ENCODE results near the gene SIRT7.

SIRT7 gene, protein sequence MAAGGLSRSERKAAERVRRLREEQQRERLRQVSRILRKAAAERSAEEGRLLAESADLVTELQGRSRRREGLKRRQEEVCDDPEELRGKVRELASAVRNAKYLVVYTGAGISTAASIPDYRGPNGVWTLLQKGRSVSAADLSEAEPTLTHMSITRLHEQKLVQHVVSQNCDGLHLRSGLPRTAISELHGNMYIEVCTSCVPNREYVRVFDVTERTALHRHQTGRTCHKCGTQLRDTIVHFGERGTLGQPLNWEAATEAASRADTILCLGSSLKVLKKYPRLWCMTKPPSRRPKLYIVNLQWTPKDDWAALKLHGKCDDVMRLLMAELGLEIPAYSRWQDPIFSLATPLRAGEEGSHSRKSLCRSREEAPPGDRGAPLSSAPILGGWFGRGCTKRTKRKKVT

DNA sequence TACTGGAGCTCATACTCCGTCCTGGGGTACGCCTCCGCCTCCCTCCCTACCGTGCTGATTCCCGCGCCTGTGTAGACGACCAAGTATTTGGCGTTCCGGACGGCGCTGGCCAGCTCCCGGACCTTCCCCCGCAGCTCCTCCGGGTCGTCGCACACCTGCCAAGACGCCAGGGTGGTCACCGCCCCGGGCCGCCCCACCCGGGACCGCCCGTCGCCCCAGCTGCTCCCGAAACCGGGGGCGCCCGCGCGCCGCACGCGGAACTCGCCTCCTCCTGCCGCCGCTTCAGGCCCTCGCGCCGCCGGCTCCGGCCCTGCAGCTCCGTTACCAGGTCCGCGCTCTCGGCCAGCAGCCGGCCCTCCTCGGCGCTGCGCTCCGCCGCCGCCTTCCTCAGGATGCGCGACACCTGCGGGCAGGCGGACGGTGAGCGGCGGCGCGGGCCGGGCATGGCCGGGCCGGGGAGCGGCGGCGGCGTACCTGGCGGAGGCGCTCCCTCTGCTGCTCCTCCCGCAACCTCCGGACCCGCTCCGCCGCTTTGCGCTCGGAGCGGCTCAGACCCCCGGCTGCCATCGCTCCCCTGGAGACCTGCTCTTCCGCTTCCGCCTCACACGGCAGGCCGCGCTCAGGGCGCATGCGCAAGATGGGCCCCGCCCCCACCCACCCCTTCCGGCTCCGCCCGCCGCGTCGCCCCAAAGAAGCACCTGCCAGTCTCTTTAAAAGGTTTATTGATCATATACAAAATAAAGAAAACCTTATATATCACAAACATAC, at the start of gene SIRT7:
Gene SIRT7 (minus strand): TSS at position 612 of the 768 bp plus-strand sequence. CDS start 45 bp downstream, at position 567.
- DNase-seq, result peak; percentile 92

DNA sequence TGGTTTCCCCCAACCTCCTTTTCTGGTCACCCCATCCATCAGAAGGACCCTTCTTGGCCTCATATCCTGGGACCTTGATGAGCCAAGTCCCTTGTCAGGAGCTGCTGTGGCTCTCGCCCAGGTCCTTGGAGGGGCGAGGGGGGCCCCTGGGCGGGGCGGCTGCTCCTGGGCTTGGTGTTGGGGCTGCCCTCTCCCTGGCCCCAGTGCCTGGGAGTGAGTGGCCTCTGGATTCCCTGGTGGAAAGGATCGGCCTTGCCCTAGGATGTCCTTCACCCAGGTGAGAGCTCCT, 49.2 kb upstream of the SIRT7 start:
- DNase-seq, result no peak

DNA sequence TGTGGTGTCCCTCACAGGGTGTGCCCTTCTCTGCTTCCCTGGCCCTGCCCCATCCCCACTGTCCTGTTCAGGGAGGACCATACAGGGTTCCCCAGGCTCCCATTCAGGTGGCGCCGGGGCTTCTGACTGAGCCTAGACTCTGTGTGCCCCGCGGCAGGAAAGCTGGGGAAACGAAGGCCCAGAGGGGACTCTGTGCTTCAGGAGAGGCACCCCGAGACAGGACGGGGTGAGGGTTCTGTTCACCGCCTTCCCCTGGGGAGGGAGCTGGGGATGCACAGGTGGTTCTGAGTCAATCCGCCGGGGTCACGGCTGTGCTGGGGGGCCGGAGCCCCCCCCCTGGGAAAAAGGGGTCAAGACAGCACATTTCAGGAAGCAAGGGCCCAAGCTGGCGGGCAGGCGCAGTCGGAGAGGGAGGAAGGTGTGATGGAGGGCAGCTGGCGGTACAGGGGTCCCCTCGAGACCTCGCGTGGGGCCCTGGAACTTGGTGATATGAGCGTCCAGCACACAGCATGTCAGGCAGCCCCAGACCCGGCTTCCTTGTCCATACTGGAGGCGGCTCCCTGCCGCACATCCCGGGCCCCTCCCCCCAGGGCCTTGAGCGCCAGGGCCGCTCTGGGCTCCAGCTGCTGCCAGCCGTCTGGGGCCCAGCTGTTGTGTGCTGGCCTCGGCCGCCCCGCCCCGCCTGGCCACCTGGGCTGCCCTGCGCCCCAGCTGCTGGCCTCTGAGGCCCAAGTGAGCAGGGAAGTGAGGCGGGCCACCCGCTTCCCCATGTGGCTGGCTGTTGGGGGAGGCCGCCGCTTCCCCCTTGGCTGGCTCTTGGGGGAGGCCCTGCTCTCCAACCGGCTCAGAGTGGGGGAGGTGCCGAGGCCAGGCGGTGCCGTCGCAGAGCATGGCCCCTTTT, 48.6 kb upstream of the SIRT7 start:
- peak; percentile 82 for DNase-seq

DNA sequence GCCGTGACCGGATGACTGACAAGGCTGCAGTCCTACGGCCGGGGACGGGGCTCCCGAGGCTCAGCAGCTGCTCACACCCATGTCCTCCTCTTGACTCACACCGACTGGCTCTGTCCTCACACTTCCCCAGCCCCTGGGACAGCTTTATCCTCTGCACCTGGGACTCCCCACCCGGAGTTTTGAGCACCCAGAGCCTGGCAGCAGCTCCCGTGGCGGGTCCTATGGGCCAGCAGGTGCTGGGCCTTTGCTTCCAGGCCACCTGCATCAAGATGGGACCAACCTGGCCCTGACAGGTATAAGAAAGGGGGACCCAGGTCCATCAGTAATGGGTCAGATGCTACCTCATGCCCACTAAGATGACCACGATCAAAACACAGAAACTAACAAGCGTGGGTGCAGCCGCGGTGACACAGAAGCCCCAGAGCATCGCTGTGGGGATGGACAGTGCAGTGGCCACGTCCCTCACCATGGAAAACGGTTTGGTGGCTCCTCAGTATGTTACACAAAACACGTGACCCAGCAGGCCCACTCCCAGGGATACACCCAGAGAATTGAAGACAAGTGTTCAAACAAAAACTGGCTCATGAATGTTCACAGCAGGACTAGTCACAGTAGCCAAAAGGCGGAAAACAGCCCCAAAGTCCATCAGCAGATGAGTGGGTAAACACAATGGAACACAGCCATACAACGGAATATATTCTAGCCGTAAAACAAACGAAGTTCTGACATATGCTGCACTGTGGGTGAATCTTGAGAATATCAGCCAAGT, 46.3 kb upstream of the SIRT7 start:
- DNase-seq, result no peak

DNA sequence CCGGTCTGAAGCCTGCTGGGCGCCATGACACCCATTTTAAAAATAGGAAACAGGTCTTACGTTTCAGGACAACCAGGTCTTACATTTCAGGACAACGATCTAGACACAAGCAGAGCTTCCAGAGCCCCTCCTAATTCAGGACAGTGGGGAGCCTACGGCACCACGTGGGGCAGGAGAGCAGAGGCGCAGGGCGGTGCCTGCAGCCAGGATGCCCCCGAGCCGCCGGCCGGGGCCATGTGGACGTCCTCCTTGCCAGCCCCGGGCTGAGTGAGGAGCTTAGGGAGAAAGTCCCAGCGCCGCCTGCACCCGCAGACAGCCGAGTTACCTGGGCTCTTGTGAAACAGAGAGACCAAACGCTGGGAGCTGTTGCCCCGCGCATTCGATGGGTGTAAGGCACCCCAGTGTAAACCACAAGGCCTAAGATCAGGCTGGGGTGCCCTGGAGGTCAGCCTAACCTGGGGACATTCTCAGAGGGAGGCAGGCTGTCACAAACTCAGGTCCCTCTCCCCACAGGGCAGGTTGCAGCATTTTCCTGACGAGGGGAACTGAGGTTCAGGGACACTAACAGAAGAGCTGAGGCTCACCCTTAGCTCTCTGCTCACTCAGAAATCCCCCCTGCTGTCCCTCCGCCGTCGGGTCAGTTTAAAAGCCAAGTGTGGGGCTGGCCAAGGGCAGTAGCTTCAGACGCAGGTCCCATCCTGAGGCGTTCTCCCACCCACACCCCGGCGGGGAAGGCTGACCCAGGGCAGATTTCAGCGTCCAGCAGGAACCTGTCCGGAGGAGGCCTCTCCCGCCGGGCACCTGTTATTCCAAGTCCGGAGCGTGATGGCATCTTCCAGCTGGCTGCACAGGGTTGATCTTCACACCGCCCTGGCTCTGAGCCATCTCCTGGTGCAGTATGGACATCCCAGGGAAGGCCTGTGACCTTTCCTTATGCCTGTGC, 44.8 kb upstream of the SIRT7 start:
- DNase-seq, result no peak

DNA sequence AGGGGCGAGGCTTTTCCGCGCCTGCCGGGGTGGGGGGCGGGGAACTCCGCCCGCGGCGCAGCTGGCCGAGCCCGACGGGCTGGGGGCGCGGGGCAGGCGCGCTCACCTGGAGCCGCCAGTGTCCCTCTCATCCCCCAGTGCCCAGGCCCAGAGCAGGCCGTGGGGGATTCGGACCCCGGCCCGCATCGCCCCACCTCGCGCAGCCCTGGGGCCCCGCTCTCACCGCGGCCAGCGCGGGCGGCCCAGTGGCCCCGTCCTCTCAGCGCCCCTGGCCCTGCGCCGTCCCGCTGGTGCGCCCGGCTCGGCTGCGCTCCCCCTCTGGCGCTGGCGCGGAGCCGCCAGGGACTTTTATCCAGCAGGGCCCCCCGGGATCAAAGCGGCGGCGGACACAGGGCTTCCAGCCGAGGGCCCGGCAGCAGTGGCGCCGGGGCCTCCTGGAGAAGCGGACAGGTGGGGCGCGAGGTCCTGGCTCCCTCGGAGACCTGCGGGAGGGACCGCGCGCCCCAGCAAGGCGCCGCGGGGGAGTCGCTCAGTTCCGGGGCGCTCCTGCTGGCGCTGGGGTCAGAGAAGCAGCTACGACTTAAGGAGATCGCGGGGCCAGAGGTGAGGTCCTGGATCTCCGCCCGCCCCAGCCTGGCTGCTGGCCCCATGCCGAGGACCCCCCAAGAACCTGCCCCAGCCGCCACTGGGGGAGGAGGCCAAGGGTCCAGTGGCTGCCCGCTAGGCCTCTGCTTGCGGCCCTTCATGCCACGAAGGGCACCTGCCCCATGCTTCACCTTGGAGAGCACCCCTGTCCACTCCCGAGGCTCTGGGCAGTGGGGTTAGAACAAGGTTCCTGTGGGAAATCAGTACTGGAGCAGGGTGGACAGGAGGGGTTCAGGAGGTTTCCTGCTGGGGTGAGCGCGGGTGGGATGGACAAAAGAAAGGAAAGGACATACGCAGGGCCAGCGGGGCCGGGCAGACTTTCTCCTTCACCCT, 43.8 kb upstream of the SIRT7 start:
- no peak for DNase-seq

DNA sequence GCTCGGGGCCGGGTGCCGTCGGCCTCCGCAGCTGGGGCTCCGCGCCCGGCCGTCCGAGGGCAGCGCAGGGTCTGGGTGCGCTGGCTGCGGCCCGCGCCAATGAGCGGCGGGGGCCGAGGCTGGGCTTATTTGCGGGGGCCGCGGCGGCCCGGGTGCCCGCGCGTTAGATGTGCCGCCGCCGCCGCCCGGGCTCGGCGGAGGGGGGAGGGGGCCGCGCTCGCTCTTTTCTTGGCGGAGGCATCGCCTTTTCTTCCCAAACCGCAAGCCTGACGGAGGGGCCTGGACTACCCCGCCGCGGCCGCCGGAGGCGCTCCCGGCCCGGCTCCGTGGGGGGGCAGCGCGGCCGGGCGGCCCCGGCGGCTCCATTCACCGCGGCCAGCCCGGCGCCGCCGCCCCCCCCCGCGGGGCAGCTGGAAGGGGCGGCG, 43.1 kb upstream of the SIRT7 start, which contains the start of gene NOTUM:
Gene NOTUM (minus strand): TSS at position 101 of the 425 bp plus-strand sequence. CDS start 278 bp downstream, outside the sequence.
- no peak for DNase-seq

DNA sequence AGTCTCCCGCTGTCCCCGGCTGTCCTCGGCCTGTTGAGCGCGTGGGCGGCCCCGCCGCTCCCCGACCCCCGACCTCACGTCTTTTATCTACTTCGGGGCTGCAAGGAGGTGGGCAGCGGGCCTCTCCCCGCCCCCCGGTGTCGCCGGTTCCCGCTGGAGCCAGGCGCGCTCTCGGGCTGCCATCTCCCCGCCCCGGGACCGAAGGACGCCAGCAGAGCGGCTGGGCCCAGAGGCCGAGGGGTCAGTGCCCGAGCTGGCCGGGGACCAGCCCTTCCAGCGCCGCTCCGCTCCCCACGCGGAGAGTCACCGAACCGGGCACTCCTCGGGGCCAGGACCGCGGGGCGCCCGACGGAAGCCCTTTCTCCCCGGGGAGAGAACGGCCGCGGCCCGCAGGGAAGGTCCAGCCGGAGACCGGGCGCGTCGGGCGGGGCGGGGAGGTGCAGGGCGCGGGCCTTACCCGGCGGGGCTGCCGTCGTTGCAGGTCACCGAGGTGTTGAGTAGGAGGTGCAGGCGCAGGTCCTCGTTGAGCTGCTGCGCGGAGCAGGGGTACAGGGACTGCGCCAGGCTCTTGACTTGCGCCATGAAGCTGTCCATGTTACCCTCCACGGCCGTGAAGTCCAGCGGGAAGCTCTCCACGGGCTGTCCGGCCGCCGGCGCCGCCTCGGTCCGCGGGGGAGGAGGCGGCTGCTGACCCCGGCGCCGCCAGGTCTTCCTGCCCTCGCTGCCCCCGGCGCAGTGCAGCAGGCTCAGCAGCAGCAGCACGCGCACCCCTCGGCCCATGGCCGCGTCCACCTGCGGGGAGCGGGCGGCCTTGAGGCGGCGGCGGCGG, 42.4 kb upstream of the SIRT7 start:
- DNase-seq, result no peak

DNA sequence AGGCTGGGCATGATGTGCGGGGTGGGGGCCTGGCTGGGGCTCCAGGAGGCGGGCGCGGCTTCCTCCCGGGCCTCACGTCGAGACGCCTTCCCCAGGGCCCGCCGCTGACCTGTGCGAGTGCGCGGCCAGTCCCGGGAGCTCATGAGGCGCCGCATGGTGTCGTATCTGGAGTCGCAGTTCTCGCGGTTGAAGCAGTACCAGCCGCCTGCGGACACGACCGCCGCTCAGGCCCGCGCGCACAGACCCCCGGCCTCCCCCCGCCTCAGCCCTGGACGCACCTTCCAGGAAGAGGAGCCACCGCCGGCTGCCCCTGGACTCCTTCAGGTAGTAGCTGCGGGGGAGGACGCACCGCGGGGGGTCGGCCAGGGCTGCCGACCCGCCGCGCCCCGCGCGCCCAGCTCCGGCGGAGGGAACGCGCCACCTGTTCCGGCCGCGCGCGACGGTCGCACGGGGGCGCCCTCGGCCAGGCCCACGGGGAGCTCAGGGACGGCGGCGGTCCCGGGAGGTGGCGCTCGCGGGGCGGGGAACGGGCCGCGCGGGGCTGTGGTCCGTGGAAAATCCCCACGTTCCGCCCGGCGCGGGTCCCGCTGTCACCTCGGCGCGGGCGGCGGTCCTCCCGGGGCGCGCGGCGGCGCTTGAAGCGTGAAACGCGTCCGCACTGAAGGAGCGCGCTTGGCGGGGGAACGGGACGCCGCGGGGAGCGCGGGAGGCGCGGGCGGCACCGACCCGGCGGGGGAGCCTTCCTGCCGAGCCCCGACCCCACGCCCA, 41.6 kb upstream of the SIRT7 start:
- peak; percentile 80 for DNase-seq

DNA sequence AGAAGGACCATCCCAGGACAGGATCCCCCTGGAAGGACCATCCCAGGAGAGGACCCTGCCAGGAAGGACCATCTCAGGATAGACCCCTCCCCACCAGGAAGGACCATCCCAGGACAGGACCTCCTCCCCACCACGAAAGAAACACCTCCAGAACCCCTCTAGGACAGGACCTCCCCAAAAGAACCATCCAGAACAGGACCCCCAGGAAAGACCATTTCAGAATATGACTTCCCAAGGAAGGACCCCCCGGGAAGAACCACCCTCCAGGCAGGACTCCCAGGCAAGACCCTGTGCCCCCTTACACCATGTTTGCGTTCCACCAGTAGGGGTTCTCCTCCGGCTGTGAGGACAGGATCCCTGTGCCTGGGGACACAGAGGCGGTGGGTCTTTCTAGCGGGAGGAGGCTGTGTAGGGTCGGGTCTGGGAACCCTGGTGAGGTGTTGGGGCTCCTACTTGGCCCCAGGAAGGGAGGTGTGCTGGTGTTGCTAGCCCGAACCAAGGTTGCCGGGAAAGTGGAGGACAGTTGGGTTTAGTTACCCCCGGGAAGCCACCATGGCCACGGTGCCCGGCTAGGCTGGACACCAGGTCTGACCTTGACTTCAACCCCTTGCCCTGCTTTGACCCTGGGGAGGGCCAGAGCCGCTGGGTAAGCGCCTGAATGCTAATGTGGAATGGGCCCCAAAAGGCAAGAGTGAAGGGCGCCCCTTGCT, 40.8 kb upstream of the SIRT7 start:
- DNase-seq, result no peak

DNA sequence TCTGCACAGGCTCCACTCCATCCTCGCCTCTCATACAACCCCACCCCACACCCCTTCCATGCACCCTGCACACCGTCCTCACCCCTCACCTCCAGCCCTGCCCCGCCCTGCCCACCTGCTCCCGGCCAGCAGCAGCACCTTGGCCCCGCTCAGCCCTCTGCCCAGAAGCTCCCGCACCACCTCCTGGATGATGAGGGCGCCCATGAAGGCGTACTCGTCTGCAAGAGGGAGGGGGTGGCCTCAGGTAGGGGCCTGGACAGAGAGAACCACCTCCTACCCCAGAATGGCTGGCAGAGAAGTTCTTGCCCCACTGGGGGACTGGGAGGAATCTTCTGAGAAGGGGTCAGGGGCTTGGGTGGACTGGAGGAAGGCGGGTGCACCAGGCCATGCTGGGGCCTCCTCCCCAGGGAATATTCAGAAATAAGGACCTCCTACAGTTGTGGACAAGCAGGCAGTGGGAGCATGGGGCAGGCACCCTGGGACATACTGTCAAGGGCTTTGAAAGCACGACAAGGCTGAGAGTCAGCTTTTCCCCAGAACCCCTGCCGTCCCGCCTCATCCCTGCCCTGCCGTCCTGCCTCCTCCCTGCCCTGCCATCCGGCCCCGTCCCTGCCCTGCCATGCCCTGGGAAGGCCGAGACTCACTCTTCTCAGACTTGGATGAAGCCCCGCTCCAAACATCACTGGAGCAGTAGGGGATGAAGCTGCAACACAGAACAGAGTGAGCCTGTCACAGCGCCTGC, 39.9 kb upstream of the SIRT7 start:
- DNase-seq, result no peak

DNA sequence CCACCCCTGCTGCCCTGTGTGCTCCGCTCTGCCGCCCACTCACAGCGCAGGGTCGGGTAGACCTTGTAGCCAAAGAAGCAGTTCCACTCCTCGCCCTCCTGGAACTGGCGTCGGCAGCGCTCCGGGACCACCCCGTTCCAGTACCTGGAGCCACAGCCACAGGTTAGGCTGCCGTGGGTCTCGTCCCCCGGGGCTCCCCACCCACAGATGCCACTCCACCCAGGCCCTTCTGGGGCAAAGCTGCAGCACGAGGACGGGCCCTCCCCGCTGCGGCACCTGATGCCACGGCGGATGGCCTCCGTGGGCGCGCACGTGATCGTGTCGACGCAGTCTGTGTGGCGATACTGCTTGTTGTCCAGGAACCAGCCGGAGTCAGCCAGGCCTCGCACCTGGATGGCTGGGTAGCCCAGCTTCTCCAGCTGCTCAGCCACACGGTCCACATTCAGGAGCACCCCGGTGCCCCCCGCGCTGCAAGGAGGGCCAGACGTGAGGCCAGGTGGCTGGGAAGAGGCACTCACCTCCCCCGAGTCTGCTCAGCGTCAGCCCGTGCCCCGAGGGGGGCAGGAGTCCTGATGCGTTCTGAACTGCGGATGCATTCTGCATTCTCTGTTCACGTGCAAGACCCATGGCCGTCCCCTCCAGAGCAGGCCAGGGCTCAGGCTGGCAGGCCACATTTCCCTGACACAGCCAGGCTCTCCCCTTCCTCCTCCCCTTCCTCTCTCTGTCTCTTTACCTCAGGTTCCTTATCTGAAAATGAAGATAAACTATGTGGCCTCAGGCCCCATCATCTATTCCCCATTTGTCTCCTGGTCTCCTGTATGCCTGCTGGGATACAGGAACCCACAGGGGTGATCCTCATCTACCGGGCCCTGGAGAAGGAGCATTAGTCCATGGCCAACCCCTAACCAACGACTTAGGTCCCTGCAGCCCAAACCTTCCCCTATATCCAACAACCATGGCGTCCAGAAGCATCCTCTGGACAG, 38.9 kb upstream of the SIRT7 start:
- DNase-seq, result no peak

DNA sequence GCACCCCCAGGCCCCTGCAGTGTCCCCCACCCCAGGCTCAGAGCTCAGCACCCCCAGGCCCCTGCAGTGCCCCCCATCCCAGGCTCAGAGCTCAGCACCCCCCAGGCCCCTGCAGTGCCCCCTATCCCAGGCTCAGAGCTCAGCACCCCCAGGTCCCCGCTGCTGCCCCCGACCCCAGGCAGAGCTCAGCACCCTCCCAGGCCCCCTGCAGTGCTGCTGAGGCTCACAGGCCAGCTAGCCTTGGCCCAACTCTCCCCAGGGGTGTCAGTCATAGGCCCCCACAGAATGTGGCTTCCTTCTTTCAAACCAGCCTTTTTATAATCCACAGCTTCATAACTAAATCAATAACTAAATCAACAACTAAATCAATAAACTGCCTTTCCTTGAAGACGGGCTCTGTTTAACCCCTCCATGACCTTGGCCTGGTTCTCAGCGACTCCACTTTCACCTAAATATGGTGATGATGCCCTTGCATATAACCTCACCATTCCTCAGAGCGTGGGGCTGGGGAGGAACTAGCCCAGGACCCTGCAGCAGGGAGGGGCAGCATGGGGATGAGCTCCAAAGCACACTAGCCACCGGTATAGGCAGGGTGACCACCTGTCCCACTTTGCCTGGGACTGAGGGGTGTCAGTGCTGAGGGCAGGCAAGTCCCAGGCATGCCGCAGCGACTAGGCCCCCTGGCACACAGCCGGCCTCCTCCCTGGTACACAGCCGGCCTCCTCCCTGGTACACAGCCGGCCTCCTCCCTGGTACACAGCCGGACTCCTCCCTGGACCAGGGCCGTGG, 38.0 kb upstream of the SIRT7 start:
- DNase-seq, result no peak

DNA sequence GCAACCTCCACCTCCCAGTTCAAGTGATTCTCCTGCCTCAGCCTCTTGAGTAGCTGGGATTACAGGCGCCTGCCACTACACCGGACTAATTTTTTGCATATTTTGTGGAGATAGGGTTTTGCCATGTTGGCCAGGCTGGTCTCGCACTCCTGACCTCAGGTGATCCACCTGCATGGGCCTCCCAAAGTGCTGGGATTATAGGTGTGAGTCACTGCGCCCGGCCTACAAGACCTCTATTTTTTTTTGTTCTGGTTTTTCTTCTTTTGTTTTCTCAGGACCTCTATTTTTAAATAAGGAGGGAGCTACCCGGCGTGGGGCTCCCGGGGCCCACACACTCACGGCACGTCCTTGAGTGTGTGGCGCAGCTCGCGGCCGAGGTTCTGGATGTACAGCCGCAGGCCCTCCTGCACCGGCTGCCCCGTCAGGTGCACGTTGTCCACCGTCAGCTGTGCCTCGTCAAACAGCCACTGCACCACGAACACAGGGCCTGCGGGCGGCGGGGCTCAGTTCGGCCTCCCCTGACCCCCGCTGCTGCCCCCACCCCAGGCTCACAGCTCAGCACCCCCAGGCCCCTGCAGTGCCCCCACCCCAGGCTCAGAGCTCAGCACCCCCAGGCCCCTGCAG, 37.2 kb upstream of the SIRT7 start:
- no peak for DNase-seq

Measured in right forelimb (tissue), 1 donor.